Neural cell (in vitro differentiated cells): ENCODE data around the gene CYP19A1.

Experiments used
- EP300 ChIP-seq: fragments of 450-650 bp; conservative IDR thresholded peaks from 2 replicates; pipeline ENCODE4 v1.6.1; 2014; ENCODE audit warnings: antibody characterized with exemption, mild to moderate bottlenecking, moderate library complexity; ENCODE audit not compliant: poor library complexity, severe bottlenecking
- EZH2 ChIP-seq: fragments of 200-600, 300-800 bp; shearing (Covaris generic), sonication (generic); IDR thresholded peaks from 2 replicates; pipeline ENCODE4 v1.6.1; 2014; ENCODE audit warnings: antibody characterized with exemption, low read length, borderline replicate concordance, mild to moderate bottlenecking; ENCODE audit not compliant: insufficient read depth, poor library complexity, severe bottlenecking
- MXI1 ChIP-seq: fragments of 450-650 bp; conservative IDR thresholded peaks from 2 replicates; pipeline ENCODE4 v1.6.1; 2014; ENCODE audit warnings: antibody characterized with exemption, mild to moderate bottlenecking; ENCODE audit not compliant: poor library complexity, severe bottlenecking
- POLR2AphosphoS5 ChIP-seq: IDR thresholded peaks from 2 replicates; pipeline ENCODE4 v1.6.1; 2012
- RAD21 ChIP-seq: fragments of 450-650 bp; conservative IDR thresholded peaks from 2 replicates; pipeline ENCODE4 v1.6.1; 2014; ENCODE audit warnings: antibody characterized with exemption, mild to moderate bottlenecking, moderate library complexity
- SMC3 ChIP-seq: fragments of 450-650 bp; conservative IDR thresholded peaks from 2 replicates; pipeline ENCODE4 v1.6.1; 2014; ENCODE audit warnings: antibody characterized with exemption, mild to moderate bottlenecking, moderate library complexity; ENCODE audit not compliant: poor library complexity
- TF ChIP-seq, protein P1 (sequence below): fragments of 450-650 bp; IDR thresholded peaks from 2 replicates; pipeline ENCODE4 v1.5.1; 2014; ENCODE audit warnings: antibody characterized with exemption, mild to moderate bottlenecking, moderate library complexity; ENCODE audit not compliant: poor library complexity, severe bottlenecking
- TF ChIP-seq, protein P2 (sequence below): IDR thresholded peaks from 2 replicates; pipeline ENCODE4 v1.6.1; 2012; ENCODE audit warnings: borderline replicate concordance

DNA sequence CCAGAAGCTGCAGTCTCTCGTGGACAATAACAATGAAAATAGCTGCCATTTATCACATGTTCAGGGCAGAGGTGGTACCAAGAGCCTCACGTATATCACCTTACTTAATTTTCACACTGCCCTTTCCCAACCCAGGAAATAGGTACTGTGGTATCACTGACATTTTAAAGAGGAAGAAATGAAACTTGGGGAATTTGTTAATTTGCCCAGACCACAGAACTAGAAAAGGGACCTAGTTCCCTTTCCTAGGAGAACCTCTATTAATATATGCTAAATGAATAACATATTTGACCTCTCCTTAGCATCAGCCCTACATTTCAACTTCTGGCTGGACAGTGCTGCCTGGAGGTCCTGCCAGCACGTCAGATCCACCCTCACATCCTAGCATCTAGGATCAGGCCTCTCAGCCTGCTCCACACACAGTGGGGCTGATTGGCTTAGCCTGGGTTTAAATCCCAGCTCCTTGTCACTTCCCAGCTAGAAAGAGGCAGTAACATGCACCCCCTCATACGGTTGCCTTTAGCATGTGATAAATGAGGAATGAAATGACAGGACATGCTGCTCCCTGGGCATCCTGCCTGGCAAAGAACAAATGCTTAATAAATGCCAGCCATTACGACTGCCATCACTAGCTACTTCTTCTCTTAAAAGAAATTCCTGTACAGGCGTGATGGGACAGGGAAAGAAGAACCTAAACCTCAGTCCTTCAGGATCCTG lies 148.6 kb downstream of the CYP19A1 start:
- TF ChIP-seq, protein P1, sequence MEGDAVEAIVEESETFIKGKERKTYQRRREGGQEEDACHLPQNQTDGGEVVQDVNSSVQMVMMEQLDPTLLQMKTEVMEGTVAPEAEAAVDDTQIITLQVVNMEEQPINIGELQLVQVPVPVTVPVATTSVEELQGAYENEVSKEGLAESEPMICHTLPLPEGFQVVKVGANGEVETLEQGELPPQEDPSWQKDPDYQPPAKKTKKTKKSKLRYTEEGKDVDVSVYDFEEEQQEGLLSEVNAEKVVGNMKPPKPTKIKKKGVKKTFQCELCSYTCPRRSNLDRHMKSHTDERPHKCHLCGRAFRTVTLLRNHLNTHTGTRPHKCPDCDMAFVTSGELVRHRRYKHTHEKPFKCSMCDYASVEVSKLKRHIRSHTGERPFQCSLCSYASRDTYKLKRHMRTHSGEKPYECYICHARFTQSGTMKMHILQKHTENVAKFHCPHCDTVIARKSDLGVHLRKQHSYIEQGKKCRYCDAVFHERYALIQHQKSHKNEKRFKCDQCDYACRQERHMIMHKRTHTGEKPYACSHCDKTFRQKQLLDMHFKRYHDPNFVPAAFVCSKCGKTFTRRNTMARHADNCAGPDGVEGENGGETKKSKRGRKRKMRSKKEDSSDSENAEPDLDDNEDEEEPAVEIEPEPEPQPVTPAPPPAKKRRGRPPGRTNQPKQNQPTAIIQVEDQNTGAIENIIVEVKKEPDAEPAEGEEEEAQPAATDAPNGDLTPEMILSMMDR = no peak
- no peak for TF ChIP-seq EZH2
- no peak for TF ChIP-seq MXI1
- TF ChIP-seq, protein P2, sequence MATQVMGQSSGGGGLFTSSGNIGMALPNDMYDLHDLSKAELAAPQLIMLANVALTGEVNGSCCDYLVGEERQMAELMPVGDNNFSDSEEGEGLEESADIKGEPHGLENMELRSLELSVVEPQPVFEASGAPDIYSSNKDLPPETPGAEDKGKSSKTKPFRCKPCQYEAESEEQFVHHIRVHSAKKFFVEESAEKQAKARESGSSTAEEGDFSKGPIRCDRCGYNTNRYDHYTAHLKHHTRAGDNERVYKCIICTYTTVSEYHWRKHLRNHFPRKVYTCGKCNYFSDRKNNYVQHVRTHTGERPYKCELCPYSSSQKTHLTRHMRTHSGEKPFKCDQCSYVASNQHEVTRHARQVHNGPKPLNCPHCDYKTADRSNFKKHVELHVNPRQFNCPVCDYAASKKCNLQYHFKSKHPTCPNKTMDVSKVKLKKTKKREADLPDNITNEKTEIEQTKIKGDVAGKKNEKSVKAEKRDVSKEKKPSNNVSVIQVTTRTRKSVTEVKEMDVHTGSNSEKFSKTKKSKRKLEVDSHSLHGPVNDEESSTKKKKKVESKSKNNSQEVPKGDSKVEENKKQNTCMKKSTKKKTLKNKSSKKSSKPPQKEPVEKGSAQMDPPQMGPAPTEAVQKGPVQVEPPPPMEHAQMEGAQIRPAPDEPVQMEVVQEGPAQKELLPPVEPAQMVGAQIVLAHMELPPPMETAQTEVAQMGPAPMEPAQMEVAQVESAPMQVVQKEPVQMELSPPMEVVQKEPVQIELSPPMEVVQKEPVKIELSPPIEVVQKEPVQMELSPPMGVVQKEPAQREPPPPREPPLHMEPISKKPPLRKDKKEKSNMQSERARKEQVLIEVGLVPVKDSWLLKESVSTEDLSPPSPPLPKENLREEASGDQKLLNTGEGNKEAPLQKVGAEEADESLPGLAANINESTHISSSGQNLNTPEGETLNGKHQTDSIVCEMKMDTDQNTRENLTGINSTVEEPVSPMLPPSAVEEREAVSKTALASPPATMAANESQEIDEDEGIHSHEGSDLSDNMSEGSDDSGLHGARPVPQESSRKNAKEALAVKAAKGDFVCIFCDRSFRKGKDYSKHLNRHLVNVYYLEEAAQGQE = no peak
- no peak for TF ChIP-seq RAD21
- no peak for TF ChIP-seq POLR2AphosphoS5
- no peak for TF ChIP-seq SMC3
- TF ChIP-seq EP300 = no peak
